Measurements from ENCODE around the gene MAN2B2. TPM values are rescaled to one million over a fixed set of nuclear protein-coding genes. Genes with fewer than 3 reads are reported as not detected.

MAN2B2 gene
- total RNA-seq, 4 donors from 2014 or later: 26.6 to 55.5 (median 31.7) TPM

DNA sequence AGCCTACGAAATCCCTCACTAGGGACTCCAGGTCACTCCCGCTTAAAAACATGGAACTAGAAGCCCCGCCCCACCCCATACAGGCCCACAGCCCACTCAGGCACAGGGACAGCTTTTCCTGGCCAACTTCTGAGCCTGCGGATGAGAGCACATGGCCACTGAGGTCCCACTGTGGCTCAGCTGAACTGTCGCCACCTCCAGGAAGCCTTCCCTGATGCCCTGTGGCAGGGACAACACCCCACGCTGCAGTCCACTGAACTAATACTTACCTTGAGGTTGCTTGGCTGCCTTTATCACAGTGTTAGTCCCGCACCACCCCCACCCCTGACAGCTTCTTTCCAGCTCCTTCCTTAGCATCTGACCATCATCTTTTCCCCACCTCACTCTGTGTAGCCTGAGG is 39.3 kb upstream of the MAN2B2 start:
- TF ChIP-seq, protein P1, sequence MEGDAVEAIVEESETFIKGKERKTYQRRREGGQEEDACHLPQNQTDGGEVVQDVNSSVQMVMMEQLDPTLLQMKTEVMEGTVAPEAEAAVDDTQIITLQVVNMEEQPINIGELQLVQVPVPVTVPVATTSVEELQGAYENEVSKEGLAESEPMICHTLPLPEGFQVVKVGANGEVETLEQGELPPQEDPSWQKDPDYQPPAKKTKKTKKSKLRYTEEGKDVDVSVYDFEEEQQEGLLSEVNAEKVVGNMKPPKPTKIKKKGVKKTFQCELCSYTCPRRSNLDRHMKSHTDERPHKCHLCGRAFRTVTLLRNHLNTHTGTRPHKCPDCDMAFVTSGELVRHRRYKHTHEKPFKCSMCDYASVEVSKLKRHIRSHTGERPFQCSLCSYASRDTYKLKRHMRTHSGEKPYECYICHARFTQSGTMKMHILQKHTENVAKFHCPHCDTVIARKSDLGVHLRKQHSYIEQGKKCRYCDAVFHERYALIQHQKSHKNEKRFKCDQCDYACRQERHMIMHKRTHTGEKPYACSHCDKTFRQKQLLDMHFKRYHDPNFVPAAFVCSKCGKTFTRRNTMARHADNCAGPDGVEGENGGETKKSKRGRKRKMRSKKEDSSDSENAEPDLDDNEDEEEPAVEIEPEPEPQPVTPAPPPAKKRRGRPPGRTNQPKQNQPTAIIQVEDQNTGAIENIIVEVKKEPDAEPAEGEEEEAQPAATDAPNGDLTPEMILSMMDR (IDR thresholded peaks at IDR 0.05; ENCODE audit: low read depth): no peak

DNA sequence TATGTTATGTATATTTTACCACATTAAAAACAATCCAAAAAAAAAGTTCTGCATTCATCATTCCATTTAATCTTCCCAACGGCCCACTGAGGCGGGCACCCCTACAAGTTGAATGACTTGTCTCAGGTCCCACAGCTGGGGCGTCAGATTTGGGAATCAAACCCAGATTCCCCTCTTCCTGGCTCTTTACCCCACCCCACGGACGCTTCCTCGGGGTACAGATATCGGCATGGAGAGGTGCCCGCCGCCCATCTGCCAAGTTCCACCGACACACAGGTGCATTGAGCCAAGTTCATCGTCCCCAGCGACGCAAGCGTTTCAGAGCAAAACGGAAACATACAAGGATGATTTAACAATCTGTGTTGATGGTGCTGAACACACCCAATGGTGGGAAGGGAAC is 36.9 kb upstream of the MAN2B2 start:
- TF ChIP-seq, protein P1 (IDR thresholded peaks at IDR 0.05; ENCODE audit: low read depth): no peak

DNA sequence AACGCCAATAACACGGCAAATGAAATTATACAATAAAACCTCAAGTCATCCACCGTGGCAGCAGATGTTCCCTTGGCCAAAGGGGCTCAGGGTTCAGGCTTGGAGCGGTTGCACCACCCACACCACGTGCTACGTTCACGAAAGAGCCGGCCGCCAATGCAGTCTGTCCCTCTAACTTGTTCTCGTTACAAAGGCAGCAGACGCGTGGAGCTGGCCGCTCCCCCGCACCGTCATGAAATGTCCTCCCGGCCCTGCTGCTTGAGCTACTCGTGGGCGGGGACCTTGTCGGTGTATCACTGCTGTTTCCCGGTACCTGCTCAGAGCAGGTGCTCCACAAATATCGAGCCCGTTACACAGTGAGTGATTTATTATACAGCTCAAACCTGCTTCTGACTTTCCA is 36.4 kb upstream of the MAN2B2 start:
- TF ChIP-seq, protein P1 (IDR thresholded peaks at IDR 0.05; ENCODE audit: low read depth): no peak

DNA sequence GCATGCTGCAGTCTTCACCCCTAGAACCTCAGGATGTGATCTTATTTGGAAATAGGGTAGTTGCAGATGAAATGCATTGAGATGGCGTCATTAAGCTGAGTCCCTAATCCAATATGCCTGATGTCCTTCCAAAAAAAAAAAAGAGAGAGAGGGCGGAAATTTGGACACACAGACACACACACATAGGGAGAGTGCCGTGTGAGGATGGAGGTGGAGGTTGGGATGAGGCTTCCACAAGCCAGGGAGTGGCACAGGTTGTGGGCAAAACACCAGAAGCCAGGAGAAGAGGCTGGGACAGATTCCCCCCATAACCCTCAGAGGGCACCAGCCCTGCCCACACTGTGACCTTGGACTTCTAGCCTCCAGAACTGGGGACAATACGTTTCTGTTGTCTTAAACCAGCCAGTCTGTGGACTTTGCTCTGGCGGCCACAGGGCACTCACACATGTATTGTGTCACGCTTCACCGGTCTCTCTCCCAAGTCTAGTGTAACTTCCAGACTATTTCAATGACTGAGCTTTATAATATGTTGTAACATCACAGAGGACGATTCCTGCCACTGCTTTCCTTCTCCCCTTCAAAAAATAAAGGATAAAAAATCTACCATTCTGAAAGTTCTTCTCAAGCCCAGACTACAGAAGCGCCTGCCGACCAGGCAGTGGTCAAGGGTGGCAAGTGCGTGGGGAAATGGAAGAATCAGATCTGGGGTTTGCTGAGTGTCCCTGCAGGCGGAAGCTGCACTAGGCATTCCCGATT is 35.8 kb upstream of the MAN2B2 start:
- TF ChIP-seq, protein P1 (IDR thresholded peaks at IDR 0.05; ENCODE audit: low read depth): no peak

DNA sequence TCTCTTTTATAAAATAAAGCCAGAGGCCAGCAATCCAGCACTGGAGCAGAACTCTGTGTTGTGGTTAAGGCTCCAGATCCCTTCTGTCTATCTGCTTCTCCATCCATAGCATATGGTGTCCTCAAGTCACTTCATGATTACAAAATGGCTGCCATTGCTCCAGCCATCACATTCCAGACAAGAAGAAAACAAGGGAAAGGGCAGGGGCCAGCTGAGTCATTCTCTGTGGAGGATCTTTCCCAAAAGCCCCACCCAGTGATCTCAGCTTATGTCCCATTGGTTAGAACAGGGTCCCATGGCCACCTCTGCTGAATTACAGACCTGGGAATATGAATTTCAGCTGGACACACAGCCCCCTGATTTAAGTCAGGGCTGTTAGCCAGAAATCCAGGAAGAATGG is 34.1 kb upstream of the MAN2B2 start:
- TF ChIP-seq, protein P1 (IDR thresholded peaks at IDR 0.05; ENCODE audit: low read depth): no peak

DNA sequence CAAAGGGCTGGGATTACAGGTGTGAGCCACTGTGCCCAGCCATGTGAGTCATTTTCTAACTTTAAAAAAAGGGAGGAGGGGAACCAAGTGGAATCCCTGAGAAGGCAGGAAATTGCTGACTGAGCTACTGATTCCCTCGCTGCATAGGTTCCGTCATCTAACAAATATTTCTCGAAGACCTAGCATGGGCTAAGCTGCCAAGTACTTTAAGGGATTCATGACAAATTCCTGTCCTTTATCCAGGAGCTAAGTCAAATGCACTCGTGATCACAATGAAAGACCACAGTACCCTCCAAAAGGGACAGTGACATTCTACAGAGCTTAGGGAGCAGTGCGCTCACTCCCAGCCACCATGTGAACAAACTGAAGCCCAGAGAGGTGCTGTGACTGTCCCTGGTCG is 33.2 kb upstream of the MAN2B2 start:
- TF ChIP-seq, protein P1 (IDR thresholded peaks at IDR 0.05; ENCODE audit: low read depth): no peak

DNA sequence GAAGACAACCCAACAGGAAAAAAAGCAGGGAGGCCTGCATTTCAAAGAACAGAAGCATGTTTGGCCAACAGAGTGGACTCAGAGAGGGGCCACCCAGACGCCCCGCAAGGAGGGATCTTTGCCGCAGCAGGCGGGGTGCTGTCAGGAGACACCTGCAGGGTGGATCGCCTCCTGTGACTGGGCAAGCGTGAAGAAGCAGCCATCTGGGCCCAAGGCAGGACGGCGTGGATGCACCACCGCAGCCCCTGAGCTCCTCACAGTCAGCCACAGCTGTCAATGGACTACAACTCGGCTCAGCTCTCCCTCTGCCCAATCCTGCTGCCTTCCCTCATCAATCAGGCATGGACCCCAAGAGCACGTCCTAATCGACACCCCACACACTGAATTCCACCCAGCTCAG is 32.0 kb upstream of the MAN2B2 start:
- TF ChIP-seq, protein P1 (IDR thresholded peaks at IDR 0.05; ENCODE audit: low read depth): no peak
